HG03097 (cell line): ENCODE data around the gene HOXD3.

Experiments used
- ATAC-seq: cut with Tn5 transposase; IDR thresholded peaks from one replicate; pipeline ENCODE4 v1.9.1; 2021; ENCODE audit not compliant: unreplicated experiment, low FRiP score

Gene HOXD3

GRCh38 chr2:176148751-176149421 is 8.2 kb upstream of the HOXD3 start:
- ATAC-seq: no peak

- no peak for ATAC-seq
Observed at GRCh38 chr2:176149481-176149938, 7.6 kb upstream of the HOXD3 start.

- no peak for ATAC-seq
Observed at GRCh38 chr2:176149939-176150583, 7.0 kb upstream of the HOXD3 start.

GRCh38 chr2:176150584-176151441 is 6.3 kb upstream of the HOXD3 start:
- ATAC-seq: no peak

GRCh38 chr2:176151442-176152287 is 5.4 kb upstream of the HOXD3 start, which contains the start of gene HOXD4:
TSS of gene HOXD4 (plus strand) at chr2:176151550. CDS start at chr2:176151634, 84 bp downstream.
- ATAC-seq: no peak

- no peak for ATAC-seq
Observed at GRCh38 chr2:176152350-176153181, 4.5 kb upstream of the HOXD3 start.

- no peak for ATAC-seq
Observed at GRCh38 chr2:176154576-176155252, 2.4 kb upstream of the HOXD3 start.

GRCh38 chr2:176155356-176156044 is 1.6 kb upstream of the HOXD3 start:
- no peak for ATAC-seq

GRCh38 chr2:176156301-176156806 is 753 bp upstream of the HOXD3 start:
- ATAC-seq: no peak

GRCh38 chr2:176157499-176158185 is 535 bp downstream of the HOXD3 start:
- ATAC-seq: no peak

- no peak for ATAC-seq
Observed at GRCh38 chr2:176158186-176158591, 1.1 kb downstream of the HOXD3 start.

GRCh38 chr2:176158855-176159662 is 2.0 kb downstream of the HOXD3 start:
- no peak for ATAC-seq

- no peak for ATAC-seq
Observed at GRCh38 chr2:176159663-176160250, 2.6 kb downstream of the HOXD3 start.

GRCh38 chr2:176160251-176160985 is 3.3 kb downstream of the HOXD3 start:
- no peak for ATAC-seq

- no peak for ATAC-seq
Observed at GRCh38 chr2:176160986-176161824, 4.1 kb downstream of the HOXD3 start.
